Tibial nerve (tissue), 4 donors: Measurements from ENCODE around the gene TSPAN3. TPM values are rescaled to one million over a fixed set of nuclear protein-coding genes. Genes with fewer than 3 reads are reported as not detected.

Experiments used
- DNase-seq, 2 donors: peaks; one replicate each; pipeline ENCODE4 v3.0.0-alpha.2; 2019; ENCODE audit warnings: low spot score in 2 of 2
- H3K27ac ChIP-seq, 4 donors: fragments of 200-600 bp; sonication (generic) in 3 of 4; one replicate each; pipeline ENCODE4 v1.5.1; 2017 to 2019; ENCODE audit warnings: mild to moderate bottlenecking in 1 of 4
- H3K27me3 ChIP-seq, 2 donors: fragments of 200-600 bp; sonication (generic) in 1 of 2; one replicate each; pipeline versions ENCODE4 v1.5.1 to v1.6.0; 2017 to 2019
- H3K36me3 ChIP-seq, 3 donors: fragments of 200-600 bp; sonication (generic); one replicate each; pipeline ENCODE4 v1.5.1; 2018 to 2019
- H3K4me1 ChIP-seq, 4 donors: fragments of 200-600 bp; sonication (generic) in 3 of 4; one replicate each; pipeline ENCODE4 v1.5.1; 2017 to 2019
- H3K4me3 ChIP-seq, 4 donors: fragments of 200-600 bp; sonication (generic) in 3 of 4; one replicate each; pipeline ENCODE4 v1.5.1; 2017 to 2019; ENCODE audit warnings: mild to moderate bottlenecking in 1 of 4, moderate library complexity in 1 of 4
- H3K9me3 ChIP-seq, 4 donors: fragments of 200-600 bp; sonication (generic) in 3 of 4; one replicate each; pipeline ENCODE4 v1.5.1; 2017 to 2019
- EP300 ChIP-seq, 2 donors: sonication (generic); formaldehyde crosslinking; IDR thresholded peaks; one replicate each; pipeline ENCODE4 v1.6.1; 2017; ENCODE audit warnings: antibody characterized with exemption in 2 of 2, mild to moderate bottlenecking in 1 of 2
- POLR2A ChIP-seq, 2 donors: fragments of 450-650 bp; IDR thresholded peaks; one replicate each; pipeline ENCODE4 v1.6.1; 2017; ENCODE audit warnings: antibody characterized with exemption in 2 of 2, mild to moderate bottlenecking in 2 of 2, moderate library complexity in 2 of 2
- WGBS, 2 donors: methylation state at CpG; one replicate each; pipeline ENCODE4 v1.1.5; 2018; 5-methylcytosine and 5-hydroxymethylcytosine counted together
- total RNA-seq, 4 donors: library from RNA; depleted of rRNA; stranded (reverse); fragments of >200 nt; gene quantifications; one replicate each; pipeline ENCODE4 v1.1.0, GENCODE V29; 2016
- TF ChIP-seq, protein P1 (sequence below), 5 experiments: fragments of 200-600 bp in 3 of 5; fragments of 450-650 bp in 2 of 5; sonication (generic) in 3 of 5; IDR thresholded peaks; one replicate each; pipeline ENCODE4 v1.5.1; 2016 to 2019; ENCODE audit warnings: antibody characterized with exemption in 5 of 5, mild to moderate bottlenecking in 3 of 5, moderate library complexity in 2 of 5

The TSPAN3 gene
- total RNA-seq, 4 donors from 2014 or later, result 155 to 229 (median 203) TPM

DNA sequence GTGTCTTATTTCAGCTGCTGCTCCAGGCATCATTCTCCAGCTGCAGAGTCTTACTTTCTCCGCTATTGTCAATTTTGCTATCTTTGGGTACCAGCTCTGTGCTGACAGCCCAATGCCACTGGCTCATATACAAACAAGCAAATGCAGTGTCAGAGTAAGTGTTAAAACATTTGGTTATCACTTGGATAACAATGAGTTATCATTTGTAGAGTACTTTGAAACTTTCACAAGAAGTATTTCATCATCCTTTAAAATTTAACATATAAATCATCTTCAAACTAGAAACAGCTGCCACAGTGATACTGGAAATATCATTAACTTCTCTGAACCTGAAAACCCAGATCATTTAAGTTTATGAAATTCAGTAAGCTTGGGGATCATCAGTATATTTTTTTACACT, 13.8 kb downstream of the TSPAN3 start:
- peaks cover 0 to 10% (median 0%) of the 10 kb centered on the region in 3 donors for H3K36me3 ChIP-seq
- TF ChIP-seq POLR2A (IDR thresholded peaks at IDR 0.05) (no peak), EP300 (IDR thresholded peaks at IDR 0.05) (no peak)
- TF ChIP-seq, protein P1, sequence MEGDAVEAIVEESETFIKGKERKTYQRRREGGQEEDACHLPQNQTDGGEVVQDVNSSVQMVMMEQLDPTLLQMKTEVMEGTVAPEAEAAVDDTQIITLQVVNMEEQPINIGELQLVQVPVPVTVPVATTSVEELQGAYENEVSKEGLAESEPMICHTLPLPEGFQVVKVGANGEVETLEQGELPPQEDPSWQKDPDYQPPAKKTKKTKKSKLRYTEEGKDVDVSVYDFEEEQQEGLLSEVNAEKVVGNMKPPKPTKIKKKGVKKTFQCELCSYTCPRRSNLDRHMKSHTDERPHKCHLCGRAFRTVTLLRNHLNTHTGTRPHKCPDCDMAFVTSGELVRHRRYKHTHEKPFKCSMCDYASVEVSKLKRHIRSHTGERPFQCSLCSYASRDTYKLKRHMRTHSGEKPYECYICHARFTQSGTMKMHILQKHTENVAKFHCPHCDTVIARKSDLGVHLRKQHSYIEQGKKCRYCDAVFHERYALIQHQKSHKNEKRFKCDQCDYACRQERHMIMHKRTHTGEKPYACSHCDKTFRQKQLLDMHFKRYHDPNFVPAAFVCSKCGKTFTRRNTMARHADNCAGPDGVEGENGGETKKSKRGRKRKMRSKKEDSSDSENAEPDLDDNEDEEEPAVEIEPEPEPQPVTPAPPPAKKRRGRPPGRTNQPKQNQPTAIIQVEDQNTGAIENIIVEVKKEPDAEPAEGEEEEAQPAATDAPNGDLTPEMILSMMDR (IDR thresholded peaks at IDR 0.05), result no peak
- H3K9me3 ChIP-seq, result no peaks in the 10 kb centered on the region
- DNase-seq, result no peak
- WGBS, 2 donors, result 96 to 97% methylated on average over 1 of the region's 1 CpG
- H3K4me3 ChIP-seq, result no peak overlapping the region
- H3K27ac ChIP-seq, result no peak overlapping the region
- peaks cover 0 to 51% (median 27%) of the 10 kb centered on the region in 4 donors for H3K4me1 ChIP-seq
- H3K27me3 ChIP-seq, result no peaks in the 10 kb centered on the region

GRCh38 chr15:77053709-77054108, 17.2 kb downstream of the TSPAN3 start:
- Histone ChIP-seq H3K4me3 (no peak overlapping the region), H3K9me3 (no peaks in the 10 kb centered on the region), H3K36me3 (peaks cover 0 to 16% (median 0%) of the 10 kb centered on the region in 3 donors), H3K4me1 (peaks cover 0 to 23% (median 0%) of the 10 kb centered on the region in 4 donors), H3K27ac (no peak overlapping the region), H3K27me3 (no peaks in the 10 kb centered on the region)
- WGBS, 2 donors, result 94 to 95% methylated on average over 2 of the region's 2 CpGs
- TF ChIP-seq, protein P1 (IDR thresholded peaks at IDR 0.05), result no peak
- no peak for TF ChIP-seq POLR2A (IDR thresholded peaks at IDR 0.05)
- TF ChIP-seq EP300 (IDR thresholded peaks at IDR 0.05), result no peak
- no peak for DNase-seq

- TF ChIP-seq POLR2A (IDR thresholded peaks at IDR 0.05) (no peak), EP300 (IDR thresholded peaks at IDR 0.05) (no peak)
- TF ChIP-seq, protein P1 (IDR thresholded peaks at IDR 0.05), result no peak
- Histone ChIP-seq H3K36me3 (peaks cover 0 to 16% (median 0%) of the 10 kb centered on the region in 3 donors), H3K27ac (no peak overlapping the region), H3K4me3 (no peak overlapping the region), H3K27me3 (no peaks in the 10 kb centered on the region), H3K9me3 (no peaks in the 10 kb centered on the region), H3K4me1 (peaks cover 0 to 24% (median 0%) of the 10 kb centered on the region in 4 donors)
- DNase-seq, result no peak
- 59 to 63% methylated on average over 2 of the region's 2 CpGs for WGBS, 2 donors
These were observed 18.4 kb downstream of the TSPAN3 start for GRCh38 chr15:77052556-77052955.

DNA sequence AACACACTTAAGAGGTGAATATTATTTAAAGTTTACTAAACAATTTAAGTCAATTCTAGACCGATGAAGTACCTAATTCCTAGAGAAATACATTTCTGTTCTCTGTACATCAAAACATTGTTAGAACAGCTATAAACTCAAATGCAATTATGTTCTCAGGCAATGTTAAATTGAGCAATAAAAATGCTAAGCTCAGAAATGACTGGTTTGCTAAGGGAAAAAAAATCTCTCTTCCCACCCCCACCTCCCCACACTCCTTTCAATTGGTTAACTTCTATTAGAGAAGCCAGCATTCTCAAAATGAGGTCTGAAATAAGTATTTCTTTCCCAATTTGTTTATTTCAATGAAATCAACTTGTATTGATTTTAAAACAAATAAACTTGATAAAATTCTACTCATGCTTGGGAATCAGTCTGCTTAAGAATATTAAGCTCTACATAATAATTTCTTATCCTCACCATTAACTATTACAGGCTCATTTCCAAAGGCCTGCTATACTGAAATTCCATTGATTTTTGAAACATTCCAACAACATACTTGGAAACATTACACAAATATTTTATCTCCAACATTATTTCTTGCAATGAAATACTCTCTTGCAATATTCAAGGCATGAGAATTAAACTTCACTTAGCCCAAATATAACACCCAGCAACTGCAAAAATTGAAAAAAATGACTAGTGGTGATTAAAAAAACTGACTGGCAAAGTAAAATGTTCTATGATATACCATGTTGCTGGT, 22.6 kb downstream of the TSPAN3 start:
- H3K36me3 ChIP-seq, result peaks cover 0 to 49% (median 0%) of the 10 kb centered on the region in 3 donors
- no peak for DNase-seq
- no peak overlapping the region for H3K27ac ChIP-seq
- no peaks in the 10 kb centered on the region for H3K27me3 ChIP-seq
- H3K4me1 ChIP-seq, result peaks cover 0 to 41% (median 2%) of the 10 kb centered on the region in 4 donors
- H3K4me3 ChIP-seq, result no peak overlapping the region
- TF ChIP-seq, protein P1 (IDR thresholded peaks at IDR 0.05), result no peak
- TF ChIP-seq EP300 (IDR thresholded peaks at IDR 0.05), result no peak
- no peak for TF ChIP-seq POLR2A (IDR thresholded peaks at IDR 0.05)
- WGBS, 2 donors, result 55 to 77% methylated on average over 1 of the region's 1 CpG
- H3K9me3 ChIP-seq, result no peaks in the 10 kb centered on the region

DNA sequence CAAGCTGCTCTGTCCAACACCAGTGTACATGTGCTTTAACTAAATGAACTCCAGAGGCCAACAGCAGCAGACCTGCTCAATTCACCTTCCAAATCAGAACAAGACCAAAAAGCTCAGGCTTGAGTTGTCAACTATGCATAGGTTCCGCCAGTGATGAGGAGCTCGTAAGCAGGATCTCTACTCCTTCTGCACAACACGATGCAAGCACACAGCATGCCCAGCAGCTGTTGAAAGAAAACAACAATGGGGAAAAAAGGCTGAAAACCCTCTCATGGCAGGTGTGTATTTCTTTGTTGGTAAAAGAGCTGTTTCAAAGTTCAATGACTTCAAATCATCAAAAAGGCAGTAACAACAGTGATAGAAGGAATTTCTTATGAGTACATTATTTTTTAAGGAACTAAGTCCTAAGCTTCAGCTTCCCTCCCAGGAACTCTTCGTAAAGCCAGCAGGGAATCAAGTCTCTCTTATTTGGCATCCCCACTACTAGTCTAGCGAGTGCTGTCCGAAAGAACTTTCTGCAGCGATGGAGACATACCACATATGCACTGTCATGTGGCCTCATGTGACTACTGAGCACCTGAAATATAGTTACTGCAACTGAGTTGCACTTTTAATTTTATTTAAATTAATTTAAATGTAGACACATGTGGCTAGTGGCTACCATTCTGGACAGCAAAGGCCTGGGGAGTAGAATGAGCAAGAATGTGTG, 24.1 kb downstream of the TSPAN3 start:
- H3K27me3 ChIP-seq, result no peaks in the 10 kb centered on the region
- H3K4me1 ChIP-seq, result peaks cover 0 to 47% (median 2%) of the 10 kb centered on the region in 4 donors
- no peak overlapping the region for H3K27ac ChIP-seq
- 83 to 87% methylated on average over 7 of the region's 7 CpGs for WGBS, 2 donors
- H3K4me3 ChIP-seq, result no peak overlapping the region
- peaks cover 0 to 49% (median 0%) of the 10 kb centered on the region in 3 donors for H3K36me3 ChIP-seq
- no peak for DNase-seq
- H3K9me3 ChIP-seq, result no peaks in the 10 kb centered on the region
- TF ChIP-seq EP300 (IDR thresholded peaks at IDR 0.05) (no peak), POLR2A (IDR thresholded peaks at IDR 0.05) (no peak)
- TF ChIP-seq, protein P1 (IDR thresholded peaks at IDR 0.05), result no peak
